Upper lobe of right lung (tissue), 1 donor: ENCODE results near the gene NDUFA13. TPM values are rescaled to one million over a fixed set of nuclear protein-coding genes. Genes with fewer than 3 reads are reported as not detected.

Experiments used
- ATAC-seq: fragments of 200-7000 bp; cut with Tn5 transposase; one replicate; pipeline ENCODE4 v1.9.1; 2020; ENCODE audit warnings: mild to moderate bottlenecking, moderate library complexity
- DNase-seq: peaks from one replicate; pipeline ENCODE4 v3.0.0-alpha.2; 2020
- H3K27ac ChIP-seq: fragments of 200-600 bp; one replicate; pipeline ENCODE4 v1.8.0; 2022
- H3K27me3 ChIP-seq: fragments of 200-600 bp; one replicate; pipeline ENCODE4 v1.8.0; 2022; ENCODE audit warnings: mild to moderate bottlenecking
- H3K36me3 ChIP-seq: fragments of 200-600 bp; one replicate; pipeline ENCODE4 v1.8.0; 2022
- H3K4me1 ChIP-seq: fragments of 200-600 bp; one replicate; pipeline ENCODE4 v1.8.0; 2022
- H3K4me3 ChIP-seq: fragments of 200-600 bp; one replicate; pipeline ENCODE4 v1.8.0; 2022; ENCODE audit warnings: mild to moderate bottlenecking
- H3K9me3 ChIP-seq: fragments of 200-600 bp; one replicate; pipeline ENCODE4 v1.8.0; 2022
- intact Hi-C: fragments of 100-400 bp; cut with DNase I; formaldehyde crosslinking; loops from one replicate; pipeline ENCODE4 v1.11.0; 2022
- total RNA-seq: library from RNA; stranded (reverse); fragmentation: NEBNext Ultra II Directional; extraction: Animal tissue kit (Norgen Biotek cat#: 25700); gene quantifications from one replicate; pipeline ENCODE4 v1.2.1, GENCODE V29; 2021
- TF ChIP-seq, protein P1 (sequence below): fragments of 200-600 bp; IDR thresholded peaks from one replicate; pipeline ENCODE4 v1.8.0; 2022; ENCODE audit warnings: antibody characterized with exemption
- donor health status: DM: no; HTN: yes; CAD: no; lungs with severe emphysema.

Gene NDUFA13
- total RNA-seq, 1 donor from 2014 or later: 207 TPM

DNA sequence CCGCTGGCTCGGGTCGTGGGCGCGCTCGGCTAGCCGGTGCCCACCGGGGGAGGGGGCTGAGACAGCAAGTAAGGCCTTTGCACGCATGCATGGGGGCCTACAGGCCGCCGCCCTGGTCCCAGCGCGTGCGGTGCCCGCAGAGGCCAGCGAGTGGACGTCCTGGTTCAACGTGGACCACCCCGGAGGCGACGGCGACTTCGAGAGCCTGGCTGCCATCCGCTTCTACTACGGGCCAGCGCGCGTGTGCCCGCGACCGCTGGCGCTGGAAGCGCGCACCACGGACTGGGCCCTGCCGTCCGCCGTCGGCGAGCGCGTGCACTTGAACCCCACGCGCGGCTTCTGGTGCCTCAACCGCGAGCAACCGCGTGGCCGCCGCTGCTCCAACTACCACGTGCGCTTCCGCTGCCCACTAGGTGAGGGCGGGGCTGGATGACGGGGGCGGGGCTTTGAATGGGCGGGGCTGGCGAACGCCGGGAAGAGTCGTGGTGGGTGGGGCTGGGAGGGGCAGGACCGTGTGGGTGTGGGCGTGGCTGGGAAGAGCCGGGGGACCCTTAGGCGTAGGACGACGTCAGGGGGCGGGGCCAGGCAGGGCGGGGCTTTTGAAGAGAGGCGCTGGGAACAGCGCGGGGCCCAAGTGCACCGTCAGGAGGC is 24.2 kb downstream of the NDUFA13 start:
- DNase-seq: peak; percentile 84
- H3K27ac ChIP-seq: no peak overlapping the region
- H3K9me3 ChIP-seq: no peaks in the 10 kb centered on the region
- peaks cover 52% of the 10 kb centered on the region for H3K27me3 ChIP-seq
- H3K36me3 ChIP-seq: no peaks in the 10 kb centered on the region
- H3K4me1 ChIP-seq: peaks cover 11% of the 10 kb centered on the region
- no peak overlapping the region for H3K4me3 ChIP-seq
- intact Hi-C loops: no loop called here
- TF ChIP-seq, protein P1, sequence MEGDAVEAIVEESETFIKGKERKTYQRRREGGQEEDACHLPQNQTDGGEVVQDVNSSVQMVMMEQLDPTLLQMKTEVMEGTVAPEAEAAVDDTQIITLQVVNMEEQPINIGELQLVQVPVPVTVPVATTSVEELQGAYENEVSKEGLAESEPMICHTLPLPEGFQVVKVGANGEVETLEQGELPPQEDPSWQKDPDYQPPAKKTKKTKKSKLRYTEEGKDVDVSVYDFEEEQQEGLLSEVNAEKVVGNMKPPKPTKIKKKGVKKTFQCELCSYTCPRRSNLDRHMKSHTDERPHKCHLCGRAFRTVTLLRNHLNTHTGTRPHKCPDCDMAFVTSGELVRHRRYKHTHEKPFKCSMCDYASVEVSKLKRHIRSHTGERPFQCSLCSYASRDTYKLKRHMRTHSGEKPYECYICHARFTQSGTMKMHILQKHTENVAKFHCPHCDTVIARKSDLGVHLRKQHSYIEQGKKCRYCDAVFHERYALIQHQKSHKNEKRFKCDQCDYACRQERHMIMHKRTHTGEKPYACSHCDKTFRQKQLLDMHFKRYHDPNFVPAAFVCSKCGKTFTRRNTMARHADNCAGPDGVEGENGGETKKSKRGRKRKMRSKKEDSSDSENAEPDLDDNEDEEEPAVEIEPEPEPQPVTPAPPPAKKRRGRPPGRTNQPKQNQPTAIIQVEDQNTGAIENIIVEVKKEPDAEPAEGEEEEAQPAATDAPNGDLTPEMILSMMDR: no peak
- ATAC-seq: peak; percentile 52

- no peaks in the 10 kb centered on the region for H3K9me3 ChIP-seq
- DNase-seq (peak; percentile 76), ATAC-seq (peak; percentile 48)
- H3K4me3 ChIP-seq: peak overlapping the region; percentile 19
- H3K36me3 ChIP-seq: no peaks in the 10 kb centered on the region
- peaks cover 52% of the 10 kb centered on the region for H3K27me3 ChIP-seq
- TF ChIP-seq, protein P1: no peak
- intact Hi-C loops: no loop called here
- H3K27ac ChIP-seq: no peak overlapping the region
- H3K4me1 ChIP-seq: peaks cover 11% of the 10 kb centered on the region
Measured at GRCh38 chr19:19540715-19541515, 24.9 kb downstream of the NDUFA13 start.

DNA sequence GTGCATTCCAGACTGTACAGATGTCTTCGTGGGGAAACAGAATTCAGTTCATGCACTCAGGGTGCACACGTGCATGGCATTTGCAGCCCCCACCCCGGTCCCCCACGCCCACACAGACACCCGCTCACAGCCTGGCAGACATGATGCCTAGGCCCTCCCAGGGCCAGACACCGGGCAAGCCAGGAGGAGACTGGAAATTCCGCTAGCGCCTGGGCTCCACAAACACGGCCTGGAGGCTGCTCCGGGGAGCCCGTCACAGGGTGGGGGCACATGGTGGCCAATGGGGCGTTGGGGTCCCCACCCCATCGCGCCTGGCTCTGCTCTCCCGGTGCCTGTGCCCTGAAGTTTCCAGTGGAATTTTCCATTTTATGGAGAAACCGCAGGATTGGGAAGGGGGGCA is 25.6 kb downstream of the NDUFA13 start:
- no peak for DNase-seq
- H3K4me3 ChIP-seq: no peak overlapping the region

GRCh38 chr19:19542507-19542906 is 26.5 kb downstream of the NDUFA13 start:
- intact Hi-C loops: no loop called here
- no peaks in the 10 kb centered on the region for H3K36me3 ChIP-seq
- DNase-seq: no peak
- no peaks in the 10 kb centered on the region for H3K9me3 ChIP-seq
- TF ChIP-seq, protein P1: no peak
- no peak for ATAC-seq
- peaks cover 11% of the 10 kb centered on the region for H3K4me1 ChIP-seq
- H3K4me3 ChIP-seq: no peak overlapping the region
- peaks cover 52% of the 10 kb centered on the region for H3K27me3 ChIP-seq
- no peak overlapping the region for H3K27ac ChIP-seq

More for the DNA sequence above, 25.6 kb downstream of the NDUFA13 start:
- no peaks in the 10 kb centered on the region for H3K9me3 ChIP-seq
- no peak overlapping the region for H3K27ac ChIP-seq
- ATAC-seq: no peak
- H3K27me3 ChIP-seq: peaks cover 52% of the 10 kb centered on the region
- no peaks in the 10 kb centered on the region for H3K36me3 ChIP-seq
- peaks cover 11% of the 10 kb centered on the region for H3K4me1 ChIP-seq
- intact Hi-C loops: no loop called here
- TF ChIP-seq, protein P1: no peak

- TF ChIP-seq, protein P1: no peak
- no peaks in the 10 kb centered on the region for H3K9me3 ChIP-seq
- H3K27ac ChIP-seq: no peak overlapping the region
- H3K27me3 ChIP-seq: peaks cover 47% of the 10 kb centered on the region
- no peak overlapping the region for H3K4me3 ChIP-seq
- DNase-seq: no peak
- H3K36me3 ChIP-seq: no peaks in the 10 kb centered on the region
- peaks cover 8% of the 10 kb centered on the region for H3K4me1 ChIP-seq
- intact Hi-C loops: no loop called here
- no peak for ATAC-seq
Measured at GRCh38 chr19:19543101-19543500, 27.1 kb downstream of the NDUFA13 start.
